Measurements from ENCODE around the gene IRGQ. TPM values are rescaled to one million over a fixed set of nuclear protein-coding genes. Genes with fewer than 3 reads are reported as not detected.
"Not testable (repeated sequence)": the region's sequence is repeated elsewhere in the genome, so short reads cannot be mapped to it uniquely, and the experiment has no call there.

IRGQ gene
- total RNA-seq, 1 donor from 2014 or later: 53.5 TPM

DNA sequence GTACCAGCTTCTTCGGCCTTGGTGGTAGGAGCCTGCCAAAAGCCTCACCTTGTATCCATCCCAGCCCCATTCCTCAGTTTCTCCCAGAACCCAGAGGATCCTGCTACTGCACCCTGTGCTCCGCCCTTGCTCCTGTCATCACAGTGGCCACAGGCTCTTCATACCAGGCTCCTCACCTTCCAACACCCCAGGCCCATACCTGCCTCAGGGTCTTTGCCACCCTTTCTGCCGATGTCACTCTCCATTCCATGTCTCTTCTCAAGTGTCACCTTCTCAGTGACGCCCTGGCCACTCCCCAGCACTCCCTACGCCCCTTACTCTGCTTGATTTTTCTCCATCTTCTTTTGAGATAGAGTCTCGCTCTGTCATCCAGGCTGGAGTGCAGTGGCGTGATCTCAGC is 13.9 kb upstream of the IRGQ start:
- H3K36me3 Mint-ChIP-seq (ENCODE audit: low read depth): peaks cover 29% of the 10 kb centered on the region

GRCh38 chr19:43607238-43608205 is 11.6 kb upstream of the IRGQ start:
- TF ChIP-seq CTCF (conservative IDR thresholded peaks at IDR 0.05): no peak
- Mint-ChIP-seq H3K27ac (ENCODE audit: unreplicated experiment) (peak overlapping the region; percentile 91), H3K36me3 (ENCODE audit: low read depth) (peaks cover 15% of the 10 kb centered on the region), H3K4me1 (peaks cover 9% of the 10 kb centered on the region), H3K27me3 (ENCODE audit: low read depth) (no peaks in the 10 kb centered on the region), H3K9me3 (peaks cover 2% of the 10 kb centered on the region), H3K4me3 (no peak overlapping the region)
- DNase-seq (ENCODE audit: low read depth, low spot score): no peak

More for the DNA sequence above, 13.9 kb upstream of the IRGQ start:
- Mint-ChIP-seq H3K4me3 (no peak overlapping the region), H3K27ac (ENCODE audit: unreplicated experiment) (no peak overlapping the region), H3K4me1 (peaks cover 9% of the 10 kb centered on the region), H3K9me3 (peaks cover 5% of the 10 kb centered on the region), H3K27me3 (ENCODE audit: low read depth) (no peaks in the 10 kb centered on the region)
- TF ChIP-seq CTCF (conservative IDR thresholded peaks at IDR 0.05): no peak
- DNase-seq (ENCODE audit: low read depth, low spot score): no peak

DNA sequence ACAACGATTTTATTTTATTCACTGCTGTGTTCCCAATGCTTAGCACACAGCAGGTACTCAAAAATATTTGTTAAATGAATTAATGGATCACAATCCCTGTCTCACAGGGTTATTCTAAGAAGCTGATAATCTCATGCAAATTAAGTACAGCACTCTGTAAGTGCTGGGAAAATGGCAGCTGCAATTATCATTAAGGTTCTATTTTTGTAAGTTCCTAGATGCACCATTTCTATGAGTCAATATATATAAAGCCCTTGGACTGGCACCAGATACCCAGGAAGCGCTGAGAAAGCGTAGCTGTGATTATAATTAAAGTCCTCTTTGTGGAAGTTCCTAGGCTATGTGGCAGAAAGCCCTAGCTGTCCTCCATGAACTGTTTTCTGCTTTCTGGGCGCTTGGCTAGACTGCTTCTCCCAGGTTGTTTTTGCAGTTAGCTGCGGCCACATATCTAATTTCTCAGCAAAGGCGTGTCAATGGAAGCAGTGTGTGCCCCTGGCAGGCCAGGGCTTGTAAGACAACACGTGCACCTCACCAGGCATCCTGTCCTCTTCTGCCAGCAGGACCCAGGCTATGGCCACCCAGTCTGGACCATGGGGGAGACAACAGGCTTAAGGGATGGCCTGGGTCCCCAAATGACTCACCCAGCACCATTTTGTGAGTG is 10.8 kb upstream of the IRGQ start:
- Mint-ChIP-seq H3K4me1 (peaks cover 6% of the 10 kb centered on the region), H3K9me3 (no peaks in the 10 kb centered on the region), H3K4me3 (no peak overlapping the region), H3K36me3 (ENCODE audit: low read depth) (peaks cover 7% of the 10 kb centered on the region), H3K27me3 (ENCODE audit: low read depth) (no peaks in the 10 kb centered on the region), H3K27ac (ENCODE audit: unreplicated experiment) (peak overlapping the region; percentile 62)
- DNase-seq (ENCODE audit: low read depth, low spot score): no peak
- TF ChIP-seq CTCF (conservative IDR thresholded peaks at IDR 0.05): no peak

- Mint-ChIP-seq H3K4me3 (no peak overlapping the region), H3K27me3 (ENCODE audit: low read depth) (no peaks in the 10 kb centered on the region), H3K9me3 (no peaks in the 10 kb centered on the region), H3K27ac (ENCODE audit: unreplicated experiment) (peak overlapping the region; percentile 62), H3K36me3 (ENCODE audit: low read depth) (peaks cover 6% of the 10 kb centered on the region), H3K4me1 (peaks cover 6% of the 10 kb centered on the region)
- DNase-seq (ENCODE audit: low read depth, low spot score): no peak
- no peak for TF ChIP-seq CTCF (conservative IDR thresholded peaks at IDR 0.05)
Observed at GRCh38 chr19:43605875-43606568, 10.1 kb upstream of the IRGQ start.

DNA sequence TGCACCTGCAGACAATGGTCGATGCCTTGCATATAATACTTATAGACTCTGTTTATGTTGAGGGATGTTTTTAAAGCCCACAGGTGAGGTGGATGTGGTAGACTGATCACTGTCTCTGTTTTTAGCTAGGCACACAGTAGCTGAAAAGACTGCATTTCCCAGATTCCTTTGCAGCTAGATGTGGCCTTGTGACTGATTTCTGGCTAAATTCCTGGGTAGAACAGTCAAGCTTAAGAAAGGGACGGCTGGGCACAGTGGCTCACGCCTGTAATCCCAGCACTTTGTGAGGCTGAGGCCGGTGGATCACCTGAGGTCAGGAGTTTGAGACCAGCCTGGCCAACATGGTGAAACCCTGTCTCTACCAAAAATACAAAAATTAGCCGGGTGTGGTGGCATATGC is 4.4 kb upstream of the IRGQ start:
- H3K4me3 Mint-ChIP-seq; H3K27me3 Mint-ChIP-seq (ENCODE audit: low read depth); H3K9me3 Mint-ChIP-seq; DNase-seq (ENCODE audit: low read depth, low spot score); H3K27ac Mint-ChIP-seq (ENCODE audit: unreplicated experiment); H3K36me3 Mint-ChIP-seq (ENCODE audit: low read depth): not testable (repeated sequence)
- peaks cover 28% of the 10 kb centered on the region for H3K4me1 Mint-ChIP-seq

Measured in neural crest cell (in vitro differentiated cells).